ENCODE results near the gene TTC28. TPM values are rescaled to one million over a fixed set of nuclear protein-coding genes. Genes with fewer than 3 reads are reported as not detected.
"Not testable (repeated sequence)": the region's sequence is repeated elsewhere in the genome, so short reads cannot be mapped to it uniquely, and the experiment has no call there.

Gene TTC28
- polyA plus RNA-seq, 1 donor from 2014 or later, result 0.30 TPM

GRCh38 chr22:28171115-28171514 is 508.5 kb downstream of the TTC28 start:
- H3K27me3 Mint-ChIP-seq, result peaks cover 2% of the 10 kb centered on the region
- H3K4me3 Mint-ChIP-seq, result no peak overlapping the region
- peak overlapping the region in 1 of 3 donors; percentile 88 for H3K27ac Mint-ChIP-seq
- H3K4me1 Mint-ChIP-seq, result no peaks in the 10 kb centered on the region
- no peaks in the 10 kb centered on the region for H3K36me3 Mint-ChIP-seq
- H3K9me3 Mint-ChIP-seq, result peaks cover 1 to 5% (median 2%) of the 10 kb centered on the region in 3 donors

DNA sequence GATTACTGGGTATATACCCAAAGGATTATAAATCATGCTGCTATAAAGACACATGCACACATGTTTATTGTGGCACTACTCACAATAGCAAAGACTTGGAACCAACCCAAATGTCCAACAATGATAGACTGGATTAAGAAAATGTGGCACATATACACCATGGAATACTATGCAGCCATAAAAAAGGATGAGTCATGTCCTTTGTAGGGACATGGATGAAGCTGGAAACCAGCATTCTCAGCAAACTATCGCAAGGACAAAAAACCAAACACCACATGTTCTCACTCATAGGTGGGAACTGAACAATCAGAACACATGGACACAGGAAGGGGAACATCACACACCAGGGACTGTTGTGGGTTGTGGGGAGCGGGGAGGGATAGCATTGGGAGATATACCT is 510.3 kb downstream of the TTC28 start:
- H3K4me1 Mint-ChIP-seq, H3K4me3 Mint-ChIP-seq, H3K27me3 Mint-ChIP-seq, H3K27ac Mint-ChIP-seq, H3K36me3 Mint-ChIP-seq: not testable (repeated sequence)
- H3K9me3 Mint-ChIP-seq, result peaks cover 0 to 11% (median 1%) of the 10 kb centered on the region in 3 donors

DNA sequence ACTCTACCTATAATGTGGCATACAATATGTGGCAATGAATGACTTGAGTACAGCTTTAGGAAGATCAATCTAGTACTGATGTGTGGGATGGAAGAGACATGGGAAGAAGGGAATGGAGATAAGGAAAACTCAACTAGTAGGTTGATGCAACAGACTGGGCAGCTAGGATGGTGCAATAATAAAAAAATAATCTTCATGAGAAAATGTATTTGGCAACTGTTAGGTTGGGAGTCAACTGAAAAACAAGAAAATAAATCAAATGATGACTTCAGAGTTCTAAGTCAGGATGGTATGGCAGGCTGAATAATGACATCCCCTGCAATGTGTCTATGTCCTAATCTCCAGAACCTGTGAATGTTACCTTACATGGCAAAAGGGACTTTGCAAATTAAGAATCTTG is 523.8 kb downstream of the TTC28 start:
- H3K4me1 Mint-ChIP-seq, result no peaks in the 10 kb centered on the region
- H3K36me3 Mint-ChIP-seq, result no peaks in the 10 kb centered on the region
- no peak overlapping the region for H3K27ac Mint-ChIP-seq
- peaks cover 8% of the 10 kb centered on the region for H3K27me3 Mint-ChIP-seq
- no peak overlapping the region for H3K4me3 Mint-ChIP-seq
- H3K9me3 Mint-ChIP-seq, result peaks cover 10 to 11% (median 11%) of the 10 kb centered on the region in 3 donors

DNA sequence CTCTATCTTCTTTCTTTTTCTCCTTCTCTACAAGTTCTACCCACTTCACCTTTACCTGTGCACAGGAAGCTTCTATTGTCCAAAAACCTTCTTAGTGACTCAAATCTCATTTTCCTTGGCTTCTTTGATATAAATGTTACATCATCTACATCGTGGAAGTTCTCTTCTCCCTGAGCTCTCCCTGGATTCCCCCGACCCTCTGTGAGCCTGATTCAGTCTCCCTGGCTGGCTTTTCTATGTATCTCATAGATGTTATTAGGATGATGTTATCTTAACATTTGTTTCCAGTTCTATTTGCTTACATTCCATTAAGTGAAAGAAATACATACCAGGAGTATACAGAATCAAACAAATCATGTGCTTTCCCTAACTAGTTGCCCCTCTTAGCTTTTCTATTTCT is 524.8 kb downstream of the TTC28 start:
- Mint-ChIP-seq H3K27me3 (peaks cover 8% of the 10 kb centered on the region), H3K27ac (no peak overlapping the region), H3K9me3 (peaks cover 10 to 11% (median 11%) of the 10 kb centered on the region in 3 donors)

GRCh38 chr22:28151151-28151816 is 528.4 kb downstream of the TTC28 start:
- Mint-ChIP-seq H3K4me3 (no peak overlapping the region), H3K27me3 (peaks cover 3% of the 10 kb centered on the region), H3K27ac (no peak overlapping the region), H3K4me1 (no peaks in the 10 kb centered on the region), H3K36me3 (no peaks in the 10 kb centered on the region), H3K9me3 (peaks cover 0 to 2% (median 1%) of the 10 kb centered on the region in 3 donors)

More for the DNA sequence above, 524.8 kb downstream of the TTC28 start:
- Mint-ChIP-seq H3K4me1 (no peaks in the 10 kb centered on the region), H3K36me3 (no peaks in the 10 kb centered on the region), H3K4me3 (no peak overlapping the region)

GRCh38 chr22:28148816-28149465 is 530.7 kb downstream of the TTC28 start:
- Mint-ChIP-seq H3K4me1 (no peaks in the 10 kb centered on the region), H3K27me3 (no peaks in the 10 kb centered on the region), H3K36me3 (no peaks in the 10 kb centered on the region), H3K27ac (no peak overlapping the region), H3K9me3 (no peaks in the 10 kb centered on the region), H3K4me3 (no peak overlapping the region)

GRCh38 chr22:28147401-28147800 is 532.2 kb downstream of the TTC28 start:
- Mint-ChIP-seq H3K36me3 (no peaks in the 10 kb centered on the region), H3K9me3 (no peaks in the 10 kb centered on the region), H3K4me1 (no peaks in the 10 kb centered on the region), H3K4me3 (no peak overlapping the region), H3K27ac (no peak overlapping the region), H3K27me3 (no peaks in the 10 kb centered on the region)

GRCh38 chr22:28146401-28147314 is 533.0 kb downstream of the TTC28 start:
- Mint-ChIP-seq H3K27ac (no peak overlapping the region), H3K27me3 (no peaks in the 10 kb centered on the region), H3K4me1 (no peaks in the 10 kb centered on the region), H3K4me3 (no peak overlapping the region), H3K9me3 (no peaks in the 10 kb centered on the region), H3K36me3 (no peaks in the 10 kb centered on the region)

DNA sequence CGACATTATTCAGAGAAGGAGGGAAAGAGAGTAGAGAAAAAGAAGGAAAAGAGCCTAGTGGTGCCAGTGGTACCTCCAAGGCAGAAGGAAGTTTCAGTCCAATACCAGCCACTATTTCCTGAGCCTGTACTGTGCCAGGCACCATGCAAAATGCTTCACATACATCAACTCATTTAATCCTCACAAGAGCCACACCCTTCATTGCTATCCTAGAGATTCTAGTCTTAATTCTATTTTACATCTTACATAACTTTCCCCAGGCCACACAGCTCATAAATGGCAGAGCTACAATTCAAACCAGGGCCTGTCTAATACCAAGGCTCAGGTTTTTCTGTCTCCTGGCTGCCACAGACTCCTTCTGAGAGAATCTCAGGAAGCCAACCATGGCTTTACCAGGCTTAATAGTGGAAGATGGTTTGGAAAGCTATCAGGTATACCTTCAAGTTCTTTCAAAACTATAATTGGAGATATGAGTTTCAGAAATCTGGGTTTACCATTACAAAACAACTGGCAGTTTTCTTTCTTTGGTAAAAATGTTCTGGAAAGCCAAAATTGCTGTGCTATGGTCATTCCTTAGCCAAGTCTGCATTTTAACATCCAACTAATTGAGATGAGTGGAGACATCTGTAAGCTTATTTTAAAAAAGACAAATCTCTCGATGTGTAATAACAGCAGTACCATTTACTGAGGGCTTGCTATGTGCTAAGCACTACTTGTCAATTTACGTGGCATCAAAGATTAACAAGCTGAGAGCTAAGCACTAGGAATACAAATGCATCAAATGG is 535.5 kb downstream of the TTC28 start:
- Mint-ChIP-seq H3K27ac (no peak overlapping the region), H3K4me3 (no peak overlapping the region), H3K9me3 (peaks cover 0 to 1% (median 0%) of the 10 kb centered on the region in 3 donors), H3K36me3 (no peaks in the 10 kb centered on the region), H3K4me1 (no peaks in the 10 kb centered on the region), H3K27me3 (no peaks in the 10 kb centered on the region)

- Mint-ChIP-seq H3K36me3 (no peaks in the 10 kb centered on the region), H3K4me1 (no peaks in the 10 kb centered on the region), H3K27ac (no peak overlapping the region), H3K4me3 (no peak overlapping the region), H3K27me3 (no peaks in the 10 kb centered on the region), H3K9me3 (peaks cover 0 to 1% (median 0%) of the 10 kb centered on the region in 3 donors)
These were observed 536.3 kb downstream of the TTC28 start for GRCh38 chr22:28143241-28143865.

- Mint-ChIP-seq H3K9me3 (peaks cover 0 to 1% (median 0%) of the 10 kb centered on the region in 3 donors), H3K27me3 (no peaks in the 10 kb centered on the region), H3K36me3 (no peaks in the 10 kb centered on the region), H3K4me1 (no peaks in the 10 kb centered on the region), H3K4me3 (no peak overlapping the region), H3K27ac (no peak overlapping the region)
These were observed 537.2 kb downstream of the TTC28 start for GRCh38 chr22:28142361-28142961.

- Mint-ChIP-seq H3K27me3 (no peaks in the 10 kb centered on the region), H3K9me3 (peaks cover 0 to 4% (median 0%) of the 10 kb centered on the region in 3 donors), H3K27ac (no peak overlapping the region), H3K4me3 (no peak overlapping the region), H3K36me3 (no peaks in the 10 kb centered on the region), H3K4me1 (no peaks in the 10 kb centered on the region)
These were observed 538.0 kb downstream of the TTC28 start for GRCh38 chr22:28141614-28142013.

- H3K4me1 Mint-ChIP-seq, result no peaks in the 10 kb centered on the region
- H3K27ac Mint-ChIP-seq, result no peak overlapping the region
- H3K9me3 Mint-ChIP-seq, result peaks cover 0 to 4% (median 0%) of the 10 kb centered on the region in 3 donors
- no peaks in the 10 kb centered on the region for H3K27me3 Mint-ChIP-seq
- H3K36me3 Mint-ChIP-seq, result peaks cover 2% of the 10 kb centered on the region
- no peak overlapping the region for H3K4me3 Mint-ChIP-seq
These were observed 539.7 kb downstream of the TTC28 start for GRCh38 chr22:28139961-28140360.

- H3K27me3 Mint-ChIP-seq, result no peaks in the 10 kb centered on the region
- H3K4me1 Mint-ChIP-seq, result no peaks in the 10 kb centered on the region
- H3K27ac Mint-ChIP-seq, result no peak overlapping the region
- peaks cover 2% of the 10 kb centered on the region for H3K36me3 Mint-ChIP-seq
- H3K9me3 Mint-ChIP-seq, result peaks cover 0 to 4% (median 0%) of the 10 kb centered on the region in 3 donors
- H3K4me3 Mint-ChIP-seq, result no peak overlapping the region
These were observed 540.1 kb downstream of the TTC28 start for GRCh38 chr22:28139516-28139915.

All from IgD-negative memory B cell (primary cell).